CD4-positive, CD25-positive, alpha-beta regulatory T cell (primary cell): ENCODE measurements around the gene PPP4R3A. TPM values are rescaled to one million over a fixed set of nuclear protein-coding genes. Genes with fewer than 3 reads are reported as not detected.
A peak's percentile ranks its signal among the peaks of the same experiment; 100 is the strongest.

Source experiments
- ATAC-seq, 2 donors: fragments of 150-1000 bp; cut with Tn5 transposase; one replicate each; pipeline ENCODE4 v1.10.0; 2021; ENCODE audit warnings: low read depth in 2 of 2, moderate number of reproducible peaks in 2 of 2, moderate library complexity in 1 of 2
- DNase-seq, 3 donors: peaks; one replicate each; pipeline versions ENCODE4 v3.0.0 to v3.0.0-alpha.2; 2012 to 2022; ENCODE audit warnings: mixed read lengths in 1 of 3
- H3K27ac ChIP-seq: one replicate; pipeline ENCODE4 v1.7.0; 2013; ENCODE audit warnings: mild to moderate bottlenecking, low read length; ENCODE audit not compliant: insufficient read depth, poor library complexity, severe bottlenecking
- H3K27me3 ChIP-seq: one replicate; pipeline ENCODE4 v1.7.0; 2013; ENCODE audit warnings: low read length; ENCODE audit not compliant: control insufficient read depth, insufficient read depth
- H3K36me3 ChIP-seq: one replicate; pipeline ENCODE4 v1.7.0; 2013; ENCODE audit warnings: mild to moderate bottlenecking, low read length, moderate library complexity; ENCODE audit not compliant: control insufficient read depth, insufficient read depth
- H3K4me1 ChIP-seq: 2 replicates; pipeline ENCODE4 v1.7.0; 2013; ENCODE audit warnings: mild to moderate bottlenecking, low read length; ENCODE audit not compliant: insufficient read depth, control insufficient read depth, poor library complexity, severe bottlenecking
- H3K4me3 ChIP-seq: one replicate; pipeline ENCODE4 v1.7.0; 2013; ENCODE audit warnings: low read depth, mild to moderate bottlenecking, low read length, moderate library complexity
- H3K9me3 ChIP-seq, 2 experiments: 1 replicate in 1 of 2; 2 replicates in 1 of 2; pipeline ENCODE4 v1.7.0; 2013; ENCODE audit warnings: low read length in 2 of 2, mild to moderate bottlenecking in 1 of 2, moderate library complexity in 1 of 2; ENCODE audit not compliant: control insufficient read depth in 2 of 2
- H3K27ac Mint-ChIP-seq, 3 donors: one replicate each; pipeline ENCODE4 v1.8.0; 2020 to 2022; ENCODE audit warnings: mild to moderate bottlenecking in 3 of 3, mixed read lengths in 3 of 3, moderate library complexity in 2 of 3
- H3K27me3 Mint-ChIP-seq: one replicate; pipeline ENCODE4 v1.8.0; 2022; ENCODE audit warnings: mild to moderate bottlenecking, mixed read lengths
- H3K36me3 Mint-ChIP-seq: one replicate; pipeline ENCODE4 v1.8.0; 2020; ENCODE audit warnings: mixed read lengths
- H3K4me1 Mint-ChIP-seq, 4 donors: one replicate each; pipeline ENCODE4 v1.8.0; 2020 to 2022; ENCODE audit warnings: mixed read lengths in 4 of 4, mild to moderate bottlenecking in 1 of 4
- H3K4me3 Mint-ChIP-seq, 4 donors: one replicate each; pipeline ENCODE4 v1.8.0; 2020 to 2022; ENCODE audit warnings: mild to moderate bottlenecking in 4 of 4, mixed read lengths in 4 of 4, moderate library complexity in 3 of 4
- H3K9me3 Mint-ChIP-seq, 7 donors: one replicate each; pipeline ENCODE4 v1.8.0; 2020 to 2022; ENCODE audit warnings: mixed read lengths in 7 of 7, mild to moderate bottlenecking in 3 of 7, moderate library complexity in 2 of 7
- polyA plus RNA-seq, 4 donors: library from polyadenylated mRNA; unstranded; fragments of 300-500 nt; fragmentation: Illumina TruSeq; gene quantifications; one replicate each; pipeline ENCODE4 v1.2.3, GENCODE V29; 2021
- total RNA-seq: library from RNA; stranded (reverse); gene quantifications from one replicate; pipeline ENCODE4 v1.2.3, GENCODE V29; 2022

The PPP4R3A gene
- total RNA-seq (239 TPM), polyA plus RNA-seq (100 to 1,000 TPM in 2 of 4 donors, 10 to 100 TPM in 2; 94.9 to 108 (median 101) TPM)

DNA sequence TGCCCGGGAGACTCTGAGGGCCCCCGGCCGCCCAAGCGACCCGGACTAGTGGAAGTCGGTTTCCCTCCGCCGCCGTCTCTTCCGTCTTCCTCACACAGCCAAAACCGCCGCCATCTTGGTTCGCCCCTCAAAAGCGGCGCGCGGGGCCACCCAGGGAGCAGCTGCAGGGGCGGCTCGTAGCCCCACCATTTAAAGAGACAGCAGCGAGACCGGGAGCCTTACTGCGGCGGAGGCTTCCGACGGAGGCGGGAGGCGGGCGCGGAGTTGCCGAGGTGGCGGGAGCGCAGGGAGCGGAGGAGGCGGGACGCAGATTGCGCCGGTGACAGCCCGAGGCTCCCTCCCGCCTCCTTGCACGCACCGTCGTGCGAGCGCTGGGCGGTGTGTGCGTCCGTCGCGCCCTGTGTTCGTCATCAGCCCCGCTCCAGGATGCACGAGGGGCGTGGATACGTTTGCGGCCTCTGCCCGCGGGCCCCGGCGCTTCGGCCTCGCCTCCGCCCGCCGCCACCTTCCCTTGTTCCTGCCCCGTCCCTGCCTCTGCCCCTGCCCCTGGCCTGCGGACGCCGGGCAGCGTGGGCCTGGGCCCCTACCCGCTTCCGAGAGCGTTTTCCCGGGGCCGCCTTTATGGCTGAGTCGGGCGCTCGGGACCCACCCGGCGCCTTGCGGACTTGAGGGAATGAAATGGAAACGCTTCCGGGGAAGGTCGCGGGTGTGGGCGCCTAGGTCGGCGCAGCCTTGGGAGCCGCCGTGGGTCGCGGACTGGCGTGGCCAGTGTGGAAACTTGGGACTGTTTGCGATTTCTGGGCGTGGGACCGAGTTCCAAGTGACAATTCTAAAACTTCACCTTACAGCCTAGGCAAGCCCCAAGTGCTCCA, at the start of gene PPP4R3A:
Gene PPP4R3A, minus strand, starts transcription at position 140 of the 872 bp plus-strand sequence. CDS start 663 bp downstream, outside the sequence.
- Mint-ChIP-seq H3K4me1 (peaks cover 8 to 34% (median 28%) of the 10 kb centered on the region in 4 donors), H3K4me3 (peak within 1 kb of the TSS; percentile 99 to 100 (median 100)), H3K9me3 (no peaks in the 10 kb centered on the region), H3K27ac (peak within 1 kb of the TSS; percentile 99 to 100 (median 100)), H3K27me3 (no peaks in the 10 kb centered on the region), H3K36me3 (peaks cover 14% of the 10 kb centered on the region)
- H3K36me3 ChIP-seq: peaks cover 11% of the 10 kb centered on the region
- no peaks in the 10 kb centered on the region for H3K27me3 ChIP-seq
- peak within 1 kb of the TSS; percentile 100 for H3K4me3 ChIP-seq
- DNase-seq (peak; percentile 89 to 98 (median 94)), ATAC-seq (peak; percentile 85 to 87)
- peak within 1 kb of the TSS; percentile 99 for H3K27ac ChIP-seq
- peaks cover 37% of the 10 kb centered on the region for H3K4me1 ChIP-seq
- H3K9me3 ChIP-seq: no peaks in the 10 kb centered on the region

DNA sequence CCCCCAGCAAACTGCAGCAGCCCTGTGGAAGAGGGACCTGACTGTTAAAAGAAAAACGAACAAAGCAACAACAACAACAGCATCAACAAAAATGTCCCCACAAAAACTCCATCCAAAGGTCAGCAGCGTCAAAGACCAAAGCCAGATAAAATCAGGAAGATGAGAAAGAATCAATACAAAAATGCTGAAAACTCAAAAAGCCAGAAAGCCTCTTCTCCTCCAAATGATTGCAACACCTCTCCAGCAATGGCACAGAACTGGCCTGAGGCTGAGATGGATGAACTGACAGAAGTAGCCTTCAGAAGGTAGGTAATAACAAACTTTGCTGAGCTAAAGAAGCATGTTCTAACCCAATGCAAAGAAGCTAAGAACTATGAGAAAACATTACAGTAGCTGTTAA, 45.4 kb upstream of the PPP4R3A start:
- Mint-ChIP-seq H3K4me3 (no peak overlapping the region), H3K4me1 (no peaks in the 10 kb centered on the region), H3K9me3 (peaks cover 0 to 9% (median 2%) of the 10 kb centered on the region in 7 donors), H3K27me3 (peaks cover 47% of the 10 kb centered on the region), H3K36me3 (peaks cover 3% of the 10 kb centered on the region), H3K27ac (peak overlapping the region in 1 of 3 donors; percentile 18)
- ATAC-seq: no peak
- no peak for DNase-seq
- peaks cover 3% of the 10 kb centered on the region for H3K27me3 ChIP-seq
- no peak overlapping the region for H3K27ac ChIP-seq
- no peaks in the 10 kb centered on the region for H3K4me1 ChIP-seq
- no peaks in the 10 kb centered on the region for H3K36me3 ChIP-seq
- H3K4me3 ChIP-seq: no peak overlapping the region
- no peaks in the 10 kb centered on the region for H3K9me3 ChIP-seq

DNA sequence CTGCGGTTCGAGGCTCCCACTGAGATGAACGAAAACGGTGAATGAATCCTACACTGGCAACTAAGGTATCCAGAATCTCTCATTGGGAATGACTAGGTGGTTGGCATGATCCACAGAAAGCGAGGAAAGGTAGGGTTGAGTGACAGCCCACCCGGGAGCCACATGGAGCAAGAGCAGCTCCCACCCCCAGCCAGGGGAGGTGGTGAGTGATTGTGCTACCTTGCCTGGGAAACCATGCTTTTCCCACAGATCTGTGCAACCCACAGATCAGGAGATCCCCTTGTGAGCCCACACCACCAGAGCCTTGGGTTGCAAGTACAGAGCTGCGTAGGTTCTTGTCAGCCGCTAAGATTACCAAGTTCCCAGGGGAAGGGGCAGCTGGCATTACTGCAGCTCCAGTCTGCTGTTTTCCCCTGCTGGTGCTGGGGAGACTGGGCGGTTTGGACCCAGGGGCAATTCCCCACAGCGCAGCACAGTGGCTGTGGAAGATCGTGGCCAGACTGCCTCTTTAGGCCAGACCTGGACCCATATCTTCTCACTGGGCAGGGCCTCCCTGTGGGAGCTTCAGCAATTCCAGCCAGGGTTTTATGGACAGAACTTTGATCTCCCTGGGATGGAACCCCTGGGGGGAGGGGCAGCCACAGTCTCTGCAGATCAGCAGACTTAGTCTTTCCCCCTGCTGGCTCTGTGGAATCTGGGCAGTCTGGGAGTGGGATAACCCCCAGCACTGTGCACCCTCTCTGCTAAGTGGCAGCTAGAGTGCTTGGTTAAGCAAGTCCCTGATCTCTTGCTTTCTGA, 44.6 kb upstream of the PPP4R3A start:
- peaks cover 3% of the 10 kb centered on the region for H3K36me3 Mint-ChIP-seq
- H3K9me3 ChIP-seq: no peaks in the 10 kb centered on the region
- H3K36me3 ChIP-seq: no peaks in the 10 kb centered on the region
- H3K4me1 Mint-ChIP-seq: no peaks in the 10 kb centered on the region
- H3K27ac ChIP-seq: no peak overlapping the region
- no peak overlapping the region for H3K4me3 ChIP-seq
- H3K9me3 Mint-ChIP-seq: peaks cover 0 to 7% (median 2%) of the 10 kb centered on the region in 7 donors
- DNase-seq (no peak), ATAC-seq (no peak)
- H3K27me3 Mint-ChIP-seq: peaks cover 41% of the 10 kb centered on the region
- peaks cover 3% of the 10 kb centered on the region for H3K27me3 ChIP-seq
- H3K4me1 ChIP-seq: no peaks in the 10 kb centered on the region
- no peak overlapping the region for H3K4me3 Mint-ChIP-seq
- no peak overlapping the region for H3K27ac Mint-ChIP-seq

DNA sequence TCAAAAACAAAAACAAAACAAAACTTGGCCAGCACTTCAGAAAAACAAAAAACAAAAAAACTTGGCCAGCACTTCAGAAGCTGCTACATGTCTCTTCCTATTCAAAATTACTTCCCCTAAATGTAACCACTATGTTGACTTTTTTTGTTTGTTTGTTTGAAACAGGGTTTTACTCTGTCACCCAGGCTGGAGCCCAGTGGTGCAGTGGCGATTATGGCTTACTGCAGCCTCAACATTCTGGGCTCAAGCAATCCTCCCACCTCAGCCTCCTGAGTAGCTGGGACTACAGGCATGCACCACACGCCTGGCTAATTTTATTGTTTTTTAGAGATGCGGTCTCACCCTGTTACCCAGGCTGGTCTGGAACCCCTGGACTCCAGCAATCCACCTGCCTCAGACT, 38.0 kb upstream of the PPP4R3A start:
- no peak for ATAC-seq
- H3K4me3 Mint-ChIP-seq: no peak overlapping the region
- peaks cover 0 to 5% (median 0%) of the 10 kb centered on the region in 7 donors for H3K9me3 Mint-ChIP-seq
- DNase-seq: no peak
- H3K4me1 Mint-ChIP-seq: no peaks in the 10 kb centered on the region
- Histone ChIP-seq H3K27ac (no peak overlapping the region), H3K9me3 (no peaks in the 10 kb centered on the region), H3K36me3 (no peaks in the 10 kb centered on the region), H3K4me3 (no peak overlapping the region), H3K4me1 (no peaks in the 10 kb centered on the region), H3K27me3 (no peaks in the 10 kb centered on the region)
- H3K27me3 Mint-ChIP-seq: peaks cover 41% of the 10 kb centered on the region
- no peaks in the 10 kb centered on the region for H3K36me3 Mint-ChIP-seq
- no peak overlapping the region for H3K27ac Mint-ChIP-seq

DNA sequence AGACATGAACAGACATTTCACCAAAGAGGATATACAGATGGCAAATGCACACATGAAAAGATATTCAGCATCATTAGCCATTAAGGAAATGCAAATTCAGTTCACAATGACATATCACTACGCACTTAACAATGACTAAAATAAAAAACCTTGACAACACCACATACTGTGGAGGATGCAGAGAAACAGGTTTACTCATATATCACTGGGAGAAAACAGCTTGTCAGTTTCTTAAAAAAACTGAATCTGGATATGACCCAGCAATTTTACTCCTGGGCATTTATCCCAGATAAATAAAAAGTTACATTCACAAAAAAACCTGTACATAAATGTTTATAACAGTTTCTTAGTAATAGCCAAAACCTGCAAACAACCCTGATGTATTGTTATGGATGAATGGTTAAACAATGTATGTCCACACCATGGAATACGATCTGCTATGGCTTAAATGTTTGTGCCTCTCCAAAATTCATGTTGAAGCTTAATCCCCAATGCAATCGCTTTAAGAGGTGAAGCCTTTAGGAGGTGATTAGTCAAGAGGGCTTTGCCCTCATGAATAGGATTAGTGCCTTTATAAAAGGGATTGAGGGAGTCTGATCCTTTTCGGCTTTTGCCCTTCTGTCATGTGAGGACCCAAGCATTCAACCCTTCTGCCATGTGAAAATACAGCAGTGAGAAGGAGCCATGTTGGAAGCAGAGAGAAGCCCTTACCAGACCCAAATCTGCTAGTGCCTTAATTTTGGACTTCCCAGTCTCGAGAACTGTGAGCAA, 36.0 kb upstream of the PPP4R3A start:
- H3K27ac Mint-ChIP-seq: no peak overlapping the region
- H3K4me3 Mint-ChIP-seq: no peak overlapping the region
- ATAC-seq: no peak
- Histone ChIP-seq H3K27me3 (no peaks in the 10 kb centered on the region), H3K9me3 (peaks cover 13 to 14% of the 10 kb centered on the region in 2 experiments), H3K4me1 (no peaks in the 10 kb centered on the region), H3K4me3 (no peak overlapping the region), H3K36me3 (no peaks in the 10 kb centered on the region), H3K27ac (no peak overlapping the region)
- H3K9me3 Mint-ChIP-seq: peaks cover 0 to 13% (median 11%) of the 10 kb centered on the region in 7 donors
- H3K27me3 Mint-ChIP-seq: peaks cover 39% of the 10 kb centered on the region
- no peaks in the 10 kb centered on the region for H3K4me1 Mint-ChIP-seq
- no peaks in the 10 kb centered on the region for H3K36me3 Mint-ChIP-seq
- DNase-seq: no peak

DNA sequence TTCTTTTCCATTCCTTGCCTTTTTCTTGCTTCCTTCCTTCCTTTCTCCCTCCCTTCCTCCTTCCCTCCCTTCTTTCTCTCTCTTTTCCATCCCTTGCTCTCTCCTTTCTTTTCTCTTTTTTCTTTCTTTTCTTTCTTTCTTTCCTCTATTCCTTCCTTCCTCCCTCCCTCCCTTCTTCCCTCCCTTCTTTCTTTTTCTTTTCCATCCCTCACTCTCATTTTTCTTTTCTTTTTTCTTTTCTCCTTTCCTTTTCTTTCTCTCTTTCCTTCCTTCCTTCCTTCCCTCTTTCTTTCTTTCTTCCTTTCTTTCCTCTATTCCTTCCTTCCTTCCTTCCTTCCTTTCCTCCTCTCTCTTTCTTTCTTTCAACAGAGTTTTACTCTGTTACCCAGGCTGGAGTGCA, 35.1 kb upstream of the PPP4R3A start:
- Histone ChIP-seq H3K36me3 (no peaks in the 10 kb centered on the region), H3K4me1 (no peaks in the 10 kb centered on the region), H3K27me3 (no peaks in the 10 kb centered on the region), H3K4me3 (no peak overlapping the region), H3K27ac (no peak overlapping the region), H3K9me3 (peaks cover 17 to 18% of the 10 kb centered on the region in 2 experiments)
- Mint-ChIP-seq H3K27ac (no peak overlapping the region), H3K36me3 (no peaks in the 10 kb centered on the region), H3K4me1 (no peaks in the 10 kb centered on the region), H3K27me3 (peaks cover 43% of the 10 kb centered on the region), H3K4me3 (no peak overlapping the region), H3K9me3 (peaks cover 4 to 20% (median 16%) of the 10 kb centered on the region in 7 donors)
- ATAC-seq: no peak
- no peak for DNase-seq

DNA sequence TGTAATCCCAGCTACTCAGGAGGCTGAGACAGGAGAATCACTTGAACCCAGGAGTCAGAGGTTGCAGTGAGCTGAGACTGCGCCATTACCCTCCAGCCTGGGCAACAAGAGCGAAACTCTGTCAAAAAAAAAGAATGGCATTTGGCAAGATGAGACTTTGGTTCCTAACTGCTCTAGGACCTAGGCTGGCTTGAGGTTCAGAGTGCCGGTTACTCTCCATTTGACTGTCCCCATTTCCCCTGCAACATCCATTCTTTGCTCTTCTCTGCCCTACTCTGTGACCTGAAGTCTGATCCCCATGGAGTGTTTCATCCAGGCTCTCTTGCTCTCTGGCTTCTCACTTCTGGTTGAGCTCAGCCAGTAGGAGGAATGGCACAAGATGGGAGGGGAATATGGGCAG, 26.2 kb upstream of the PPP4R3A start:
- H3K4me1 Mint-ChIP-seq: no peaks in the 10 kb centered on the region
- H3K9me3 Mint-ChIP-seq: peaks cover 3 to 16% (median 8%) of the 10 kb centered on the region in 7 donors
- H3K36me3 Mint-ChIP-seq: peaks cover 4% of the 10 kb centered on the region
- Histone ChIP-seq H3K27me3 (peaks cover 4% of the 10 kb centered on the region), H3K9me3 (peaks cover 5 to 7% of the 10 kb centered on the region in 2 experiments), H3K27ac (no peak overlapping the region), H3K4me3 (no peak overlapping the region), H3K4me1 (no peaks in the 10 kb centered on the region), H3K36me3 (no peaks in the 10 kb centered on the region)
- no peak for ATAC-seq
- peaks cover 36% of the 10 kb centered on the region for H3K27me3 Mint-ChIP-seq
- H3K27ac Mint-ChIP-seq: no peak overlapping the region
- H3K4me3 Mint-ChIP-seq: no peak overlapping the region
- no peak for DNase-seq
